Endothelial cell of coronary artery (primary cell): Measurements from ENCODE around the gene UHMK1. TPM values are rescaled to one million over a fixed set of nuclear protein-coding genes. Genes with fewer than 3 reads are reported as not detected.

Experiments used
- total RNA-seq: library from RNA; depleted of rRNA; stranded (reverse); fragments of >200 nt; gene quantifications from 2 replicates; pipeline ENCODE4 v1.2.3, GENCODE V29; 2014

UHMK1 gene, protein sequence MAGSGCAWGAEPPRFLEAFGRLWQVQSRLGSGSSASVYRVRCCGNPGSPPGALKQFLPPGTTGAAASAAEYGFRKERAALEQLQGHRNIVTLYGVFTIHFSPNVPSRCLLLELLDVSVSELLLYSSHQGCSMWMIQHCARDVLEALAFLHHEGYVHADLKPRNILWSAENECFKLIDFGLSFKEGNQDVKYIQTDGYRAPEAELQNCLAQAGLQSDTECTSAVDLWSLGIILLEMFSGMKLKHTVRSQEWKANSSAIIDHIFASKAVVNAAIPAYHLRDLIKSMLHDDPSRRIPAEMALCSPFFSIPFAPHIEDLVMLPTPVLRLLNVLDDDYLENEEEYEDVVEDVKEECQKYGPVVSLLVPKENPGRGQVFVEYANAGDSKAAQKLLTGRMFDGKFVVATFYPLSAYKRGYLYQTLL
- 58.2 and 68.4 TPM in 2 replicates for total RNA-seq

GRCh38 chr1:162497723-162498495, at the start of gene UHMK1:
UHMK1 (plus strand) TSS chr1:162497818; CDS start chr1:162498001, 183 bp downstream.

DNA sequence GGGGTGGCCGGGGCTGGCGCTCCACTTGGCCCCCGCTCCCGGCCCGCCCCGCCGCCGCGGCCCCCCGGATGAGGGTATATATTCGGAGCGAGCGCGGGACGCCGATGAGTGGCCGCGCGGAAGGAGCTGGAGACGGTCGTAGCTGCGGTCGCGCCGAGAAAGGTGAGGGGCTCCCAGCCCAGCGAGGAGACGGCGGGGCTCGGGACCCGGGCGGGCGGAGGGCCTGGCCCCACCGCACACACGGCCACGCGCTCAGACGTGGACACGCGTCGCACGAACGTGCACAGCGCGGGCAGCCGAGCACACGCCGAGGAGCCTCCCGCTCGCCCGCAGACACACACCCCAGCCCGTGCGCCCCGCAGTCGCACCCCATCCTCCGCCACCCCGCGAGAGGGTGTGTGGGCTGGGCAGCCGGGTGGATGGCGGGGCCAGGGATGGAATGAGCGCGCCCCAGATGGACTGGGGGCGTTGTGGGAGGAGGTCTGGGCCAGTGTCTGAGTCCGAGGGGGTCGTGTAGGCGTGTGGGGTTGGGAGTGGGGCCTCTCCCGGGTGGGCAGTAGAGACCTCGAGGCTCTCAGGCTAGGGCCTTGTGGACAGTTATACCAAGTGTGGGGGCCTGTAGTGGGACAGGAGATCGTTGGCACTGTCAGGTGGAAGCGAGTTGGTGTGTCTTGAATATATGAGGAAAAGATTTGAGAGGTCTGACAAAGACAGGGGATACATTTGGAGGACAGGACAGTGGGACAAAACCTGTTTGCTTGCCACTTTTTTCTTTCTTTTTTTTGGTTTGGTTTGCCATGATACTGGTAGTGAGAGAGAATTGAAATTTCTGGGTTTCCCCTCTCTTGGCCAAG, 64.2 kb downstream of the UHMK1 start, which contains the start of gene UAP1:
Gene UAP1 (plus strand): TSS at position 107 of the 854 bp plus-strand sequence. CDS start 4,347 bp downstream, outside the sequence.

Other genes starting within 250 kb of the UHMK1 start
- not detected in 2 replicates for gene SPATA46, start 121.0 kb upstream of the UHMK1 start, total RNA-seq
- 0.72 and 0.85 TPM in 2 replicates for gene C1orf226, start 116.1 kb upstream of the UHMK1 start, total RNA-seq
- under 0.01 TPM in 1 of 2 replicates, not detected in the other for gene SH2D1B, start 85.7 kb upstream of the UHMK1 start, total RNA-seq
- gene UAP1, start 63.9 kb downstream of the UHMK1 start, total RNA-seq, result 149 and 184 TPM in 2 replicates
- gene DDR2, start 134.6 kb downstream of the UHMK1 start, total RNA-seq, result 10.4 and 12.3 TPM in 2 replicates